SK-N-SH (cell line): ENCODE measurements around the gene DNAJC15. TPM values are rescaled to one million over a fixed set of nuclear protein-coding genes. Genes with fewer than 3 reads are reported as not detected.

Experiments
- CTCF ChIA-PET: fragments of 300-600, 350-600 bp; formaldehyde crosslinking; extraction: SDS; loops from one replicate; lab custom pipeline; 2021; lab: Yijun Ruan, JAX
- POLR2A ChIA-PET: fragments of 350-600 bp; sonication (Branson Sonifier 250); formaldehyde crosslinking; extraction: SDS; loops from one replicate; lab custom pipeline; 2020; ENCODE audit warnings: antibody characterized with exemption, inconsistent platforms; lab: Yijun Ruan, JAX
- DNase-seq: peaks from one replicate; pipeline ENCODE4 v3.0.0; 2012
- H2AFZ ChIP-seq: fragments of 200-600 bp; sonication (generic); 2 replicates; pipeline ENCODE4 v1.8.1; 2016; ENCODE audit warnings: antibody characterized with exemption, mild to moderate bottlenecking, low read depth
- H3F3A ChIP-seq: fragments of 200-600 bp; sonication (generic); replicated peaks from 2 replicates; pipeline ENCODE3; 2016; ENCODE audit warnings: antibody characterized with exemption, mild to moderate bottlenecking; ENCODE audit not compliant: insufficient read depth
- H3K27ac ChIP-seq, 2 experiments: fragments of 200-500 bp in 1 of 2; fragments of 200-600 bp in 1 of 2; sonication (Bioruptor generic) in 1 of 2; sonication (generic), shearing (Covaris generic) in 1 of 2; 2 replicates each; pipeline versions ENCODE4 v1.5.1 to v1.6.1; 2014 to 2016; ENCODE audit warnings: low read depth in 2 of 2, inconsistent platforms in 1 of 2, low read length in 1 of 2, mild to moderate bottlenecking in 1 of 2, mixed read lengths in 1 of 2
- H3K27me3 ChIP-seq: fragments of 200-600 bp; sonication (generic), shearing (Covaris generic); 2 replicates; pipeline ENCODE4 v1.6.1; 2016; ENCODE audit warnings: mixed run types; ENCODE audit not compliant: insufficient read depth
- H3K36me3 ChIP-seq, 2 experiments: fragments of 200-500 bp in 1 of 2; fragments of 200-600 bp in 1 of 2; sonication (Bioruptor generic) in 1 of 2; sonication (generic) in 1 of 2; replicated peaks in 1 of 2; 2 replicates each; pipeline versions ENCODE3 to v1.5.1; 2014 to 2016; ENCODE audit warnings: low read length in 1 of 2, mild to moderate bottlenecking in 1 of 2; ENCODE audit not compliant: insufficient read depth in 2 of 2, control insufficient read depth in 1 of 2
- H3K4me1 ChIP-seq, 2 experiments: fragments of 200-500 bp in 1 of 2; fragments of 200-600 bp in 1 of 2; sonication (Bioruptor generic) in 1 of 2; sonication (generic), shearing (Covaris generic) in 1 of 2; 2 replicates each; pipeline versions ENCODE4 v1.5.1 to v1.6.1; 2014 to 2016; ENCODE audit warnings: low read depth in 1 of 2, low read length in 1 of 2, mixed run types in 1 of 2; ENCODE audit not compliant: insufficient read depth in 2 of 2, control insufficient read depth in 1 of 2
- H3K4me2 ChIP-seq: fragments of 200-600 bp; sonication (generic), shearing (Covaris generic); 2 replicates; pipeline ENCODE4 v1.6.1; 2017; ENCODE audit warnings: mixed run types
- H3K4me3 ChIP-seq, 2 experiments: fragments of 200-500 bp in 1 of 2; fragments of 200-600 bp in 1 of 2; sonication (Bioruptor generic) in 1 of 2; sonication (generic), shearing (Covaris generic) in 1 of 2; 2 replicates each; pipeline versions ENCODE4 v1.5.1 to v1.8.1; 2014 to 2016; ENCODE audit warnings: low read depth in 2 of 2, inconsistent platforms in 1 of 2, low read length in 1 of 2, mild to moderate bottlenecking in 1 of 2, mixed read lengths in 1 of 2, moderate library complexity in 1 of 2
- H3K79me2 ChIP-seq: fragments of 200-600 bp; sonication (generic); 2 replicates; pipeline ENCODE4 v1.8.1; 2017; ENCODE audit warnings: mild to moderate bottlenecking; ENCODE audit not compliant: insufficient read depth
- H3K9ac ChIP-seq: fragments of 200-600 bp; sonication (generic); 2 replicates; pipeline ENCODE4 v1.6.1; 2017; ENCODE audit warnings: mixed run types
- H3K9me2 ChIP-seq: fragments of 200-600 bp; sonication (generic); 2 replicates; pipeline ENCODE4 v1.6.1; 2017; ENCODE audit warnings: mixed run types
- H3K9me3 ChIP-seq: fragments of 200-600 bp; sonication (generic); 2 replicates; pipeline ENCODE4 v1.6.1; 2017; ENCODE audit warnings: mixed run types, mild to moderate bottlenecking, moderate library complexity
- H4K20me1 ChIP-seq: fragments of 200-600 bp; sonication (generic); 2 replicates; pipeline ENCODE4 v1.6.1; 2017; ENCODE audit warnings: mild to moderate bottlenecking, mixed run types; ENCODE audit not compliant: insufficient read depth
- CHD2 ChIP-seq: fragments of 150-350 bp; IDR thresholded peaks from 2 replicates; pipeline ENCODE4 v1.6.1; 2018; ENCODE audit warnings: low read length; ENCODE audit not compliant: partially characterized antibody
- EZH2phosphoT487 ChIP-seq: fragments of 200-600 bp; sonication (generic); IDR thresholded peaks from 2 replicates; pipeline ENCODE4 v1.6.1; 2017; ENCODE audit warnings: low read depth, mixed run types, mild to moderate bottlenecking, antibody characterized with exemption, moderate library complexity, borderline replicate concordance
- FOXJ3 ChIP-seq: sonication (generic); formaldehyde crosslinking; IDR thresholded peaks from 2 replicates; pipeline ENCODE4 v1.5.1; 2020; ENCODE audit warnings: mild to moderate bottlenecking, missing genetic modification reagents
- GABPA ChIP-seq: IDR thresholded peaks from 2 replicates; pipeline ENCODE4 v1.4.0; 2012; ENCODE audit warnings: low read depth, mild to moderate bottlenecking
- GATA2 ChIP-seq: sonication (generic); formaldehyde crosslinking; IDR thresholded peaks from 2 replicates; pipeline ENCODE4 v1.5.0; 2020; ENCODE audit warnings: mild to moderate bottlenecking, missing genetic modification reagents
- MAX ChIP-seq: IDR thresholded peaks from 2 replicates; pipeline ENCODE4 v1.4.0; 2012; ENCODE audit warnings: low read depth
- MEF2A ChIP-seq: IDR thresholded peaks from 2 replicates; pipeline ENCODE4 v1.4.0; 2012; ENCODE audit warnings: low read depth, borderline replicate concordance
- MXI1 ChIP-seq: IDR thresholded peaks from 2 replicates; pipeline ENCODE4 v1.6.1; 2012; ENCODE audit warnings: mild to moderate bottlenecking, low read depth, low read length, improper control_type of control experiment
- NFIC ChIP-seq: IDR thresholded peaks from 2 replicates; pipeline ENCODE4 v1.4.0; 2012; ENCODE audit warnings: borderline replicate concordance
- NRF1 ChIP-seq: IDR thresholded peaks from 2 replicates; pipeline ENCODE4 v1.6.1; 2012; ENCODE audit warnings: low read depth, mild to moderate bottlenecking, low read length
- POLR2AphosphoS5 ChIP-seq: IDR thresholded peaks from 2 replicates; pipeline ENCODE4 v1.6.1; 2012; ENCODE audit warnings: low read depth, low read length
- REST ChIP-seq: IDR thresholded peaks from 2 replicates; pipeline ENCODE4 v1.6.1; 2012; ENCODE audit warnings: mild to moderate bottlenecking, low read depth, low read length, moderate library complexity
- RXRA ChIP-seq: IDR thresholded peaks from 2 replicates; pipeline ENCODE4 v1.4.0; 2012; ENCODE audit warnings: low read depth, mild to moderate bottlenecking, borderline replicate concordance
- TAF1 ChIP-seq: IDR thresholded peaks from 2 replicates; pipeline ENCODE4 v1.6.1; 2012; ENCODE audit warnings: low read depth, mild to moderate bottlenecking, low read length, moderate library complexity, borderline replicate concordance
- TCF12 ChIP-seq: IDR thresholded peaks from 2 replicates; pipeline ENCODE4 v1.4.0; 2012
- TEAD4 ChIP-seq: IDR thresholded peaks from 2 replicates; pipeline ENCODE4 v1.4.0; 2012; ENCODE audit warnings: mild to moderate bottlenecking, borderline replicate concordance; ENCODE audit not compliant: insufficient read depth
- USF2 ChIP-seq: fragments of 150-350 bp; IDR thresholded peaks from 2 replicates; pipeline ENCODE4 v1.6.1; 2017; ENCODE audit warnings: antibody characterized with exemption, low read length, low read depth, borderline replicate concordance
- YY1 ChIP-seq: IDR thresholded peaks from 2 replicates; pipeline ENCODE4 v1.4.0; 2012; ENCODE audit warnings: low read depth, mild to moderate bottlenecking
- WGBS: methylation state at CpG from one replicate; pipeline ENCODE4 v1.1.6; 2017; ENCODE audit warnings: low lambda C conversion rate; 5-methylcytosine and 5-hydroxymethylcytosine counted together
- polyA plus RNA-seq, 3 experiments: library from polyadenylated mRNA; depleted of rRNA; stranded (reverse); fragments of >200 nt; gene quantifications; 2 replicates each; pipeline ENCODE4 v1.2.3, GENCODE V29; 2012
- TF ChIP-seq, protein P1 (sequence below): fragments of 150-350 bp; IDR thresholded peaks from 2 replicates; pipeline ENCODE4 v1.6.1; 2016; ENCODE audit warnings: mild to moderate bottlenecking, low read depth, low read length

The DNAJC15 gene
- polyA plus RNA-seq, 1 of the 3 experiments (the other 2 are of a cell fraction) = 18.4 TPM

- TF ChIP-seq TAF1 = no peak
- TF ChIP-seq NFIC = no peak
Observed at GRCh38 chr13:43033038-43033437, 9.7 kb downstream of the DNAJC15 start (continued).

GRCh38 chr13:43036351-43037250 is 13.2 kb downstream of the DNAJC15 start:
- no peak for DNase-seq
- Histone ChIP-seq H3K9me2 (no peaks in the 10 kb centered on the region), H4K20me1 (no peaks in the 10 kb centered on the region), H3K36me3 (no peaks in the 10 kb centered on the region), H3K4me1 (no peaks in the 10 kb centered on the region; a peak in 1 of 4 replicates), H2AFZ (no peak overlapping the region), H3K9ac (no peak overlapping the region), H3F3A (no peaks in the 10 kb centered on the region), H3K9me3 (no peaks in the 10 kb centered on the region), H3K79me2 (peaks cover 24% of the 10 kb centered on the region), H3K4me2 (no peak overlapping the region), H3K4me3 (no peak overlapping the region), H3K27ac (no peak overlapping the region), H3K27me3 (no peaks in the 10 kb centered on the region)
- WGBS = 91% methylated on average over 10 of the region's 14 CpGs
- ChIA-PET CTCF (interaction anchor here (2.3 kb wide), 1 partner anchor 11 kb away, joined by 6 read pairs; no protein-coding TSS in a partner anchor), POLR2A (no interaction called here)
- TF ChIP-seq FOXJ3 (CRISPR knock-in tag) (no peak), EZH2phosphoT487 (no peak), TCF12 (no peak), RXRA (no peak), TAF1 (no peak), GATA2 (no peak)

- DNase-seq = no peak
- Histone ChIP-seq H3F3A (no peaks in the 10 kb centered on the region), H3K27ac (no peak overlapping the region), H3K4me3 (no peak overlapping the region), H3K4me2 (no peak overlapping the region), H3K4me1 (no peaks in the 10 kb centered on the region; a peak in 1 of 4 replicates), H3K27me3 (no peaks in the 10 kb centered on the region), H3K9me3 (no peaks in the 10 kb centered on the region), H4K20me1 (no peaks in the 10 kb centered on the region), H3K79me2 (peaks cover 13% of the 10 kb centered on the region), H3K36me3 (no peaks in the 10 kb centered on the region), H2AFZ (no peak overlapping the region), H3K9me2 (no peaks in the 10 kb centered on the region), H3K9ac (no peak overlapping the region)
- ChIA-PET POLR2A (no interaction called here), CTCF (interaction anchor here (1.5 kb wide), 1 partner anchor 15 kb away, joined by 3 read pairs; no protein-coding TSS in a partner anchor)
- WGBS = 88% methylated on average over 2 of the region's 2 CpGs
- TF ChIP-seq YY1 = no peak
- no peak for TF ChIP-seq MAX
- TF ChIP-seq TEAD4 = no peak
- no peak for TF ChIP-seq MXI1
- no peak for TF ChIP-seq RXRA
- no peak for TF ChIP-seq USF2
- no peak for TF ChIP-seq POLR2AphosphoS5
- TF ChIP-seq, protein P1, sequence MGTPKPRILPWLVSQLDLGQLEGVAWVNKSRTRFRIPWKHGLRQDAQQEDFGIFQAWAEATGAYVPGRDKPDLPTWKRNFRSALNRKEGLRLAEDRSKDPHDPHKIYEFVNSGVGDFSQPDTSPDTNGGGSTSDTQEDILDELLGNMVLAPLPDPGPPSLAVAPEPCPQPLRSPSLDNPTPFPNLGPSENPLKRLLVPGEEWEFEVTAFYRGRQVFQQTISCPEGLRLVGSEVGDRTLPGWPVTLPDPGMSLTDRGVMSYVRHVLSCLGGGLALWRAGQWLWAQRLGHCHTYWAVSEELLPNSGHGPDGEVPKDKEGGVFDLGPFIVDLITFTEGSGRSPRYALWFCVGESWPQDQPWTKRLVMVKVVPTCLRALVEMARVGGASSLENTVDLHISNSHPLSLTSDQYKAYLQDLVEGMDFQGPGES = no peak
- no peak for TF ChIP-seq NFIC
- no peak for TF ChIP-seq NRF1
- no peak for TF ChIP-seq CHD2
- TF ChIP-seq TCF12 = no peak
- TF ChIP-seq GABPA = no peak
- TF ChIP-seq REST = no peak
- TF ChIP-seq MEF2A = no peak
Observed at GRCh38 chr13:43039966-43040365, 16.6 kb downstream of the DNAJC15 start.
